HEK293T (cell line): ENCODE measurements around the gene LIN37.

ENCODE experiments used
- ARNT ChIP-seq: fragments of 450-650 bp; IDR thresholded peaks from 2 replicates; pipeline ENCODE4 v1.6.1; 2017; ENCODE audit warnings: mild to moderate bottlenecking
- BHLHE40 ChIP-seq: fragments of 450-650 bp; IDR thresholded peaks from 2 replicates; pipeline ENCODE4 v1.6.1; 2016; ENCODE audit warnings: mild to moderate bottlenecking, moderate library complexity, borderline replicate concordance
- FOXA1 ChIP-seq: fragments of 450-650 bp; IDR thresholded peaks from 2 replicates; pipeline ENCODE4 v1.6.1; 2016; ENCODE audit warnings: mild to moderate bottlenecking
- FOXM1 ChIP-seq: fragments of 450-650 bp; IDR thresholded peaks from 2 replicates; pipeline ENCODE4 v1.6.1; 2017; ENCODE audit warnings: mild to moderate bottlenecking, borderline replicate concordance
- L3MBTL2 ChIP-seq: fragments of 450-650 bp; conservative IDR thresholded peaks from 2 replicates; pipeline ENCODE4 v1.6.1; 2016; ENCODE audit warnings: mild to moderate bottlenecking
- LEF1 ChIP-seq: fragments of 450-650 bp; IDR thresholded peaks from 2 replicates; pipeline ENCODE4 v1.6.1; 2017; ENCODE audit warnings: mild to moderate bottlenecking, borderline replicate concordance
- SP1 ChIP-seq: fragments of 450-650 bp; IDR thresholded peaks from 2 replicates; pipeline ENCODE4 v1.6.1; 2017
- TARDBP ChIP-seq: fragments of 450-650 bp; IDR thresholded peaks from 2 replicates; pipeline ENCODE4 v1.6.1; 2016
- ZNF384 ChIP-seq: fragments of 450-650 bp; IDR thresholded peaks from 2 replicates; pipeline ENCODE4 v1.6.1; 2016
- TF ChIP-seq, protein P1 (sequence below): fragments of 450-650 bp; IDR thresholded peaks from 2 replicates; pipeline ENCODE4 v1.6.1; 2016

DNA sequence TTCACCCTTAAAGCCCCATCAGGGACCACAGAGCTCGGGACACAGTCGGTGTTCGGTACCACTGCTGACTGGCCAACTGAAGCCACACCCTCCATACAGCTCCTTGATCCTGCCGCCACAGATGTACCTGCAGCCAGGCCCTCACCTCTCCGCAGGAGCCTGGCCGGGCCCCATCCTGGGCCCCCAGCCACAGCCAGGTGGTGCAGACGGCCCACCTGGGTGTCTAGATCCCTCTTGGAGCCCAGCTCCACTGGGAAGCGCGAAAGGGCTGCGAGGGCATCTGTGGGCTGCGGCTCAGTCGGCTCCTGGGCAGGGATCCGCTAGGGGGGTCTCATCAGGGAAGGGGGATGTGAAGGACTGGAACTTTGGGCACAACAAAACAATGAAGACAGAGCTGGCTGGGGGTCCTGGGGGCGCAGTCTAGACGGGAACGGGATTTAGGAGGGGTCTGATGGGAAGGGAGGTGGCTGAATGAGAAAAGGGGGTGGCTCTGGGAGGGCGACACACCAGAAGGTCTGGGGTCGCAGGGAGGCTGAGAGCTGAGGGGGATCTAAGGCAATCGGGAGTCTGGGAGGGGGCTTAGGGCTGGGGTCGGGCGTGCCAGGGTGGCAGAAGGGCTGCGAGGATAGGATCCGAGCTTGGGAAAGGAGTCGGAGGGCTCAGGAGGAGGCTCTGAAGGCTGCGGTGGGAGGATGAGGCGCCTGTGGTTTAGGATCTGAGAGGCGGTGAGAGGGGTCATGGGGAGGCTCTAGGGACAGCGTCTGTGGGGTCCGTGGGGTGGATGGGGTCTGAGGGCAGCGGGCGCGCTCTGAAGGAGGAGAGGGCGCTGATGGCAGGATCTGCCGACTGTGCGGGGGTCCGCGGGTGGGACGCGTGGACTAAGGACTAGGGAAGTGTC, 48.5 kb downstream of the LIN37 start:
- TF ChIP-seq, protein P1, sequence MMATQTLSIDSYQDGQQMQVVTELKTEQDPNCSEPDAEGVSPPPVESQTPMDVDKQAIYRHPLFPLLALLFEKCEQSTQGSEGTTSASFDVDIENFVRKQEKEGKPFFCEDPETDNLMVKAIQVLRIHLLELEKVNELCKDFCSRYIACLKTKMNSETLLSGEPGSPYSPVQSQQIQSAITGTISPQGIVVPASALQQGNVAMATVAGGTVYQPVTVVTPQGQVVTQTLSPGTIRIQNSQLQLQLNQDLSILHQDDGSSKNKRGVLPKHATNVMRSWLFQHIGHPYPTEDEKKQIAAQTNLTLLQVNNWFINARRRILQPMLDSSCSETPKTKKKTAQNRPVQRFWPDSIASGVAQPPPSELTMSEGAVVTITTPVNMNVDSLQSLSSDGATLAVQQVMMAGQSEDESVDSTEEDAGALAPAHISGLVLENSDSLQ = no peak
- TF ChIP-seq ARNT = no peak
- no peak for TF ChIP-seq L3MBTL2
- no peak for TF ChIP-seq FOXA1
- no peak for TF ChIP-seq SP1
- TF ChIP-seq FOXM1 = no peak
- no peak for TF ChIP-seq LEF1
- TF ChIP-seq BHLHE40 = no peak
- no peak for TF ChIP-seq ZNF384
- no peak for TF ChIP-seq TARDBP
